ENCODE results near the gene PLA2G4E. TPM values are rescaled to one million over a fixed set of nuclear protein-coding genes. Genes with fewer than 3 reads are reported as not detected.

PLA2G4E gene
- total RNA-seq, 4 donors from 2014 or later, result not detected

- TF ChIP-seq CTCF (IDR thresholded peaks at IDR 0.05) (no peak), POLR2A (IDR thresholded peaks at IDR 0.05) (no peak)
- H3K4me3 ChIP-seq (replicated peaks in 1 of 3), result peak overlapping the region; percentile 83 to 91 (median 91)
- intact Hi-C loops (cut with DNase I), result no loop called here
- peak overlapping the region; percentile 61 to 96 (median 83) for H3K27ac ChIP-seq
- H3K27me3 ChIP-seq, result no peaks in the 10 kb centered on the region
- WGBS, 2 donors, result 2% methylated on average over 18 of the region's 46 CpGs; no CpG with 5 or more reads in 1 of the 2 donors
- DNase-seq, result no peak
- no peaks in the 10 kb centered on the region for H3K9me3 ChIP-seq
- peaks cover 9 to 23% of the 10 kb centered on the region in 2 donors for H3K4me1 ChIP-seq
- no peaks in the 10 kb centered on the region for H3K36me3 ChIP-seq
Measured at GRCh38 chr15:41971895-41972252, 49.0 kb downstream of the PLA2G4E start.

- 5 to 7% methylated on average over 16 of the region's 16 CpGs for WGBS, 2 donors
- Histone ChIP-seq H3K4me1 (peaks cover 9 to 28% of the 10 kb centered on the region in 2 donors), H3K9me3 (no peaks in the 10 kb centered on the region), H3K36me3 (no peaks in the 10 kb centered on the region), H3K27ac (peak overlapping the region; percentile 61 to 96 (median 83)), H3K27me3 (no peaks in the 10 kb centered on the region), H3K4me3 (replicated peaks in 1 of 3) (peak overlapping the region; percentile 83 to 91 (median 91))
- TF ChIP-seq CTCF (IDR thresholded peaks at IDR 0.05), result peak in 1 of 6 experiments; percentile 32
- TF ChIP-seq POLR2A (IDR thresholded peaks at IDR 0.05), result peak; percentile 33 to 75
- intact Hi-C loops (cut with DNase I), result no loop called here
- peak; percentile 73 to 74 for DNase-seq
Measured at GRCh38 chr15:41971089-41971894, 49.5 kb downstream of the PLA2G4E start.

- TF ChIP-seq CTCF (IDR thresholded peaks at IDR 0.05) (no peak), POLR2A (IDR thresholded peaks at IDR 0.05) (no peak)
- Histone ChIP-seq H3K27ac (peak overlapping the region; percentile 61 to 96 (median 83)), H3K4me3 (replicated peaks in 1 of 3) (peak overlapping the region in 1 of 3 donors; percentile 83), H3K9me3 (no peaks in the 10 kb centered on the region), H3K27me3 (no peaks in the 10 kb centered on the region), H3K36me3 (no peaks in the 10 kb centered on the region), H3K4me1 (peaks cover 9 to 37% of the 10 kb centered on the region in 2 donors)
- WGBS, 2 donors, result 85 to 91% methylated on average over 1 of the region's 1 CpG
- intact Hi-C loops (cut with DNase I), result no loop called here
- no peak for DNase-seq
Measured at GRCh38 chr15:41970456-41970855, 50.4 kb downstream of the PLA2G4E start.

GRCh38 chr15:41969851-41970431 lies 50.9 kb downstream of the PLA2G4E start:
- Histone ChIP-seq H3K9me3 (no peaks in the 10 kb centered on the region), H3K27ac (peak overlapping the region in 2 of 3 donors; percentile 83 to 96), H3K4me1 (peaks cover 9 to 39% of the 10 kb centered on the region in 2 donors), H3K27me3 (no peaks in the 10 kb centered on the region), H3K4me3 (replicated peaks in 1 of 3) (no peak overlapping the region), H3K36me3 (no peaks in the 10 kb centered on the region)
- intact Hi-C loops (cut with DNase I), result no loop called here
- TF ChIP-seq POLR2A (IDR thresholded peaks at IDR 0.05), result no peak
- WGBS, 2 donors, result 62 to 77% methylated on average over 3 of the region's 3 CpGs
- no peak for DNase-seq

- peak overlapping the region; percentile 69 to 80 (median 71) for H3K27ac ChIP-seq
- no peak overlapping the region for H3K4me3 ChIP-seq (replicated peaks in 1 of 3)
- intact Hi-C loops (cut with DNase I), result no loop called here
- 86 to 88% methylated on average over 4 of the region's 4 CpGs for WGBS, 2 donors
- H3K9me3 ChIP-seq, result no peaks in the 10 kb centered on the region
- H3K36me3 ChIP-seq, result no peaks in the 10 kb centered on the region
- DNase-seq, result no peak
- peaks cover 9 to 39% of the 10 kb centered on the region in 2 donors for H3K4me1 ChIP-seq
- TF ChIP-seq CTCF (IDR thresholded peaks at IDR 0.05) (no peak), POLR2A (IDR thresholded peaks at IDR 0.05) (no peak)
- H3K27me3 ChIP-seq, result no peaks in the 10 kb centered on the region
Measured at GRCh38 chr15:41968701-41969100, 52.1 kb downstream of the PLA2G4E start.
